Activated naive CD8-positive, alpha-beta T cell treated with anti-CD3 and anti-CD28 coated beads, Interleukin-2, amount 50 U/mL, for 16 hours (primary cell): ENCODE results near the gene PASK.

Experiments used
- DNase-seq: peaks from one replicate; pipeline ENCODE4 v3.0.0-alpha.2; 2020; ENCODE audit warnings: low read depth, low spot score

The PASK gene

GRCh38 chr2:241148239-241148638 lies 1.0 kb downstream of the PASK start:
- no peak for DNase-seq

GRCh38 chr2:241147336-241147735 lies 1.9 kb downstream of the PASK start:
- DNase-seq: no peak

GRCh38 chr2:241146286-241146685 lies 3.0 kb downstream of the PASK start:
- DNase-seq: no peak

- no peak for DNase-seq
These were observed 6.7 kb downstream of the PASK start for GRCh38 chr2:241142593-241142992.

GRCh38 chr2:241142063-241142462 lies 7.2 kb downstream of the PASK start:
- DNase-seq: no peak

- no peak for DNase-seq
These were observed 8.0 kb downstream of the PASK start for GRCh38 chr2:241141214-241141770.

- DNase-seq: no peak
These were observed 8.8 kb downstream of the PASK start for GRCh38 chr2:241140445-241140840.

GRCh38 chr2:241139531-241140444 lies 9.5 kb downstream of the PASK start:
- no peak for DNase-seq

- no peak for DNase-seq
These were observed 10.8 kb downstream of the PASK start for GRCh38 chr2:241138471-241138870.

GRCh38 chr2:241137276-241138190 lies 11.7 kb downstream of the PASK start:
- DNase-seq: no peak

GRCh38 chr2:241136661-241137260 lies 12.5 kb downstream of the PASK start:
- no peak for DNase-seq

GRCh38 chr2:241136191-241136590 lies 13.1 kb downstream of the PASK start:
- DNase-seq: no peak

GRCh38 chr2:241135737-241136136 lies 13.5 kb downstream of the PASK start:
- no peak for DNase-seq

- DNase-seq: no peak
These were observed 14.6 kb downstream of the PASK start for GRCh38 chr2:241134711-241135110.

GRCh38 chr2:241133436-241133820 lies 15.8 kb downstream of the PASK start:
- DNase-seq: no peak

- no peak for DNase-seq
These were observed 16.5 kb downstream of the PASK start for GRCh38 chr2:241132538-241133435.

- no peak for DNase-seq
These were observed 17.7 kb downstream of the PASK start for GRCh38 chr2:241131531-241131930.

GRCh38 chr2:241130316-241130715 lies 19.0 kb downstream of the PASK start:
- no peak for DNase-seq

- no peak for DNase-seq
These were observed 20.0 kb downstream of the PASK start for GRCh38 chr2:241129086-241129871.

- no peak for DNase-seq
These were observed 21.0 kb downstream of the PASK start for GRCh38 chr2:241128266-241128665.
